CD4-positive, alpha-beta T cell treated with Interleukin-6 at 100 ng/mL for 8 hours (primary cell): ENCODE data around the gene CD40LG.
A peak's percentile ranks its signal among the peaks of the same experiment; 100 is the strongest.

Experiments used
- DNase-seq: peaks from one replicate; pipeline ENCODE4 v3.0.0-alpha.2; 2020; ENCODE audit warnings: mixed read lengths, low spot score

The CD40LG gene

GRCh38 chrX:136650811-136651210, 2.9 kb downstream of the CD40LG start:
- no peak for DNase-seq

- no peak for DNase-seq
These were observed 5.1 kb downstream of the CD40LG start for GRCh38 chrX:136652822-136653723.

GRCh38 chrX:136656361-136656964, 8.5 kb downstream of the CD40LG start:
- DNase-seq = no peak

- DNase-seq = peak; percentile 39
These were observed 10.2 kb downstream of the CD40LG start for GRCh38 chrX:136658151-136658550.

GRCh38 chrX:136659174-136659573, 11.2 kb downstream of the CD40LG start:
- no peak for DNase-seq

- no peak for DNase-seq
These were observed 12.9 kb downstream of the CD40LG start for GRCh38 chrX:136660896-136661295.

GRCh38 chrX:136662104-136662503, 14.1 kb downstream of the CD40LG start:
- DNase-seq = peak; percentile 36

- DNase-seq = no peak
These were observed 15.0 kb downstream of the CD40LG start for GRCh38 chrX:136662976-136663375.

- no peak for DNase-seq
These were observed 17.4 kb downstream of the CD40LG start for GRCh38 chrX:136665258-136665900.

- DNase-seq = no peak
These were observed 18.1 kb downstream of the CD40LG start for GRCh38 chrX:136666088-136666487.

- DNase-seq = no peak
These were observed 19.6 kb downstream of the CD40LG start for GRCh38 chrX:136667446-136668168.

- no peak for DNase-seq
These were observed 23.1 kb downstream of the CD40LG start for GRCh38 chrX:136671006-136671610.

- peak; percentile 61 for DNase-seq
These were observed 26.5 kb downstream of the CD40LG start for GRCh38 chrX:136674270-136674985.

GRCh38 chrX:136679531-136679930, 31.6 kb downstream of the CD40LG start:
- DNase-seq = no peak

- no peak for DNase-seq
These were observed 36.2 kb downstream of the CD40LG start for GRCh38 chrX:136684120-136684519.

- DNase-seq = peak; percentile 24
These were observed 39.5 kb downstream of the CD40LG start for GRCh38 chrX:136687457-136687856.

- peak; percentile 22 for DNase-seq
These were observed 41.5 kb downstream of the CD40LG start for GRCh38 chrX:136689436-136689835.

- DNase-seq = peak; percentile 34
These were observed 43.3 kb downstream of the CD40LG start for GRCh38 chrX:136691028-136691809.

GRCh38 chrX:136692271-136692670, 44.3 kb downstream of the CD40LG start:
- DNase-seq = no peak

GRCh38 chrX:136694431-136695087, 46.6 kb downstream of the CD40LG start:
- DNase-seq = peak; percentile 66
